HEK293 (cell line): Measurements from ENCODE around the gene GNB1.

Source experiments
- BCL11A ChIP-seq: fragments of 450-650 bp; formaldehyde crosslinking; IDR thresholded peaks from 2 replicates; pipeline ENCODE4 v1.5.1; 2016; ENCODE audit warnings: low read depth, missing biosample characterization, missing genetic modification characterization
- EGR2 ChIP-seq: fragments of 450-650 bp; formaldehyde crosslinking; IDR thresholded peaks from 2 replicates; pipeline ENCODE4 v1.5.1; 2016; ENCODE audit warnings: low read depth, missing biosample characterization, missing genetic modification characterization
- KLF8 ChIP-seq: fragments of 450-650 bp; formaldehyde crosslinking; IDR thresholded peaks from 2 replicates; pipeline ENCODE4 v1.5.1; 2016; ENCODE audit warnings: missing biosample characterization, missing genetic modification characterization
- PRDM10 ChIP-seq: fragments of 450-650 bp; formaldehyde crosslinking; IDR thresholded peaks from 2 replicates; pipeline ENCODE4 v1.5.1; 2016; ENCODE audit warnings: missing biosample characterization, missing genetic modification characterization
- PRDM4 ChIP-seq: fragments of 450-650 bp; formaldehyde crosslinking; IDR thresholded peaks from 2 replicates; pipeline ENCODE4 v1.5.1; 2017; ENCODE audit warnings: missing biosample characterization, missing genetic modification characterization
- PRDM6 ChIP-seq: fragments of 450-650 bp; formaldehyde crosslinking; IDR thresholded peaks from 2 replicates; pipeline ENCODE4 v1.5.1; 2017; ENCODE audit warnings: missing biosample characterization, missing genetic modification characterization
- REST ChIP-seq: fragments of 450-650 bp; formaldehyde crosslinking; IDR thresholded peaks from 2 replicates; pipeline ENCODE4 v1.5.1; 2016; ENCODE audit warnings: missing biosample characterization, missing genetic modification characterization
- ZBTB26 ChIP-seq: fragments of 450-650 bp; formaldehyde crosslinking; optimal IDR thresholded peaks from 2 replicates; pipeline ENCODE3; 2016; ENCODE audit warnings: missing biosample characterization, mild to moderate bottlenecking, missing genetic modification characterization
- ZEB2 ChIP-seq: fragments of 450-650 bp; formaldehyde crosslinking; IDR thresholded peaks from 2 replicates; pipeline ENCODE4 v1.5.1; 2016; ENCODE audit warnings: missing biosample characterization, missing genetic modification characterization
- ZNF133 ChIP-seq: fragments of 450-650 bp; formaldehyde crosslinking; IDR thresholded peaks from 2 replicates; pipeline ENCODE4 v1.5.1; 2016; ENCODE audit warnings: missing biosample characterization, missing genetic modification characterization
- ZNF157 ChIP-seq: fragments of 450-650 bp; formaldehyde crosslinking; IDR thresholded peaks from 2 replicates; pipeline ENCODE4 v1.5.1; 2016; ENCODE audit warnings: missing biosample characterization, missing genetic modification characterization
- ZNF169 ChIP-seq: fragments of 450-650 bp; formaldehyde crosslinking; IDR thresholded peaks from 2 replicates; pipeline ENCODE4 v1.5.1; 2016; ENCODE audit warnings: missing biosample characterization, missing genetic modification characterization
- ZNF184 ChIP-seq: fragments of 450-650 bp; IDR thresholded peaks from 2 replicates; pipeline ENCODE4 v1.5.1; 2018; ENCODE audit warnings: missing biosample characterization, mild to moderate bottlenecking, missing genetic modification characterization
- ZNF223 ChIP-seq: fragments of 450-650 bp; formaldehyde crosslinking; IDR thresholded peaks from 2 replicates; pipeline ENCODE4 v1.5.1; 2016; ENCODE audit warnings: missing biosample characterization, missing genetic modification characterization
- ZNF239 ChIP-seq: fragments of 450-650 bp; formaldehyde crosslinking; IDR thresholded peaks from 2 replicates; pipeline ENCODE4 v1.5.1; 2016; ENCODE audit warnings: missing biosample characterization, missing genetic modification characterization
- ZNF354C ChIP-seq: fragments of 450-650 bp; formaldehyde crosslinking; IDR thresholded peaks from 2 replicates; pipeline ENCODE4 v1.5.1; 2016; ENCODE audit warnings: missing biosample characterization, missing genetic modification characterization, low read depth, borderline replicate concordance
- ZNF366 ChIP-seq: fragments of 450-650 bp; formaldehyde crosslinking; conservative IDR thresholded peaks from 2 replicates; pipeline ENCODE4 v1.5.1; 2016; ENCODE audit warnings: missing biosample characterization, missing genetic modification characterization
- ZNF521 ChIP-seq: fragments of 450-650 bp; formaldehyde crosslinking; IDR thresholded peaks from 2 replicates; pipeline ENCODE4 v1.5.1; 2017; ENCODE audit warnings: missing biosample characterization, mild to moderate bottlenecking, missing genetic modification characterization
- ZNF530 ChIP-seq: fragments of 450-650 bp; formaldehyde crosslinking; IDR thresholded peaks from 2 replicates; pipeline ENCODE4 v1.5.1; 2016; ENCODE audit warnings: low read depth, missing biosample characterization, missing genetic modification characterization
- ZNF544 ChIP-seq: fragments of 450-650 bp; formaldehyde crosslinking; IDR thresholded peaks from 2 replicates; pipeline ENCODE4 v1.5.0; 2017; ENCODE audit warnings: missing biosample characterization, missing genetic modification characterization
- ZNF580 ChIP-seq: fragments of 450-650 bp; formaldehyde crosslinking; IDR thresholded peaks from 2 replicates; pipeline ENCODE4 v1.5.1; 2016; ENCODE audit warnings: missing biosample characterization, missing genetic modification characterization
- ZNF768 ChIP-seq: fragments of 450-650 bp; formaldehyde crosslinking; IDR thresholded peaks from 2 replicates; pipeline ENCODE4 v1.5.1; 2018; ENCODE audit warnings: missing biosample characterization, mild to moderate bottlenecking, missing genetic modification characterization
- ZNF785 ChIP-seq: fragments of 450-650 bp; formaldehyde crosslinking; IDR thresholded peaks from 2 replicates; pipeline ENCODE4 v1.5.1; 2016; ENCODE audit warnings: missing biosample characterization, missing genetic modification characterization
- ZSCAN16 ChIP-seq: fragments of 450-650 bp; formaldehyde crosslinking; IDR thresholded peaks from 2 replicates; pipeline ENCODE4 v1.5.1; 2016; ENCODE audit warnings: missing biosample characterization, missing genetic modification characterization

The GNB1 gene

GRCh38 chr1:1907098-1907736 is 16.3 kb upstream of the GNB1 start (continued):
- TF ChIP-seq REST (tag by site-specific recombination): peak; percentile 16; the same call in 1 of the 2 replicates
- peak; percentile 88 for TF ChIP-seq ZNF223 (tag by site-specific recombination)
- no peak for TF ChIP-seq EGR2 (tag by site-specific recombination)
- TF ChIP-seq ZNF544: no peak
- TF ChIP-seq ZNF157: no peak
- 0 out of 2 replicates have a peak, but pooled peaks have one; percentile 7 for TF ChIP-seq PRDM4 (tag by site-specific recombination)
- peak; percentile 53; the same call in 1 of the 2 replicates for TF ChIP-seq PRDM6 (tag by site-specific recombination)
- TF ChIP-seq ZSCAN16 (tag by site-specific recombination): 0 out of 2 replicates have a peak, but pooled peaks have one; percentile 52
- TF ChIP-seq ZBTB26 (tag by site-specific recombination): peak; percentile 21
- TF ChIP-seq ZNF169: no peak
- TF ChIP-seq KLF8 (tag by site-specific recombination): no peak
- TF ChIP-seq ZNF768 (tag by site-specific recombination): no peak
- TF ChIP-seq ZEB2 (tag by site-specific recombination): no peak; the same call in none of the 2 replicates
- no peak for TF ChIP-seq ZNF366 (tag by site-specific recombination)
- TF ChIP-seq ZNF239 (tag by site-specific recombination): no peak
- no peak for TF ChIP-seq ZNF133
- TF ChIP-seq ZNF521 (tag by site-specific recombination): no peak
- peak; percentile 86 for TF ChIP-seq ZNF785 (tag by site-specific recombination)
- TF ChIP-seq ZNF530: no peak
- peak; percentile 83 for TF ChIP-seq PRDM10 (tag by site-specific recombination)
- no peak for TF ChIP-seq ZNF580 (tag by site-specific recombination)
- TF ChIP-seq BCL11A (tag by site-specific recombination): 0 out of 2 replicates have a peak, but pooled peaks have one; percentile 48
- TF ChIP-seq ZNF184 (tag by site-specific recombination): no peak
- TF ChIP-seq ZNF354C: no peak
